MCF 10A (cell line): ENCODE results near the gene BUB1. TPM values are rescaled to one million over a fixed set of nuclear protein-coding genes. Genes with fewer than 3 reads are reported as not detected.
"Not testable (repeated sequence)": the region's sequence is repeated elsewhere in the genome, so short reads cannot be mapped to it uniquely, and the experiment has no call there.

Experiments
- BruUV-seq: library from RNA; stranded (reverse); fragments of 400-500 nt; replicated peaks from 2 replicates; lab custom pipeline; 2021; lab: Mats Ljungman, UMichigan
- CTCF ChIA-PET: fragments of 300-600 bp; sonication (Branson Sonifier 250); formaldehyde crosslinking; extraction: SDS; loops from one replicate; lab custom pipeline; 2021; ENCODE audit warnings: antibody characterized with exemption, inconsistent platforms; lab: Yijun Ruan, JAX
- POLR2A ChIA-PET: fragments of 300-600, 350-650 bp; sonication (Branson Sonifier 250); formaldehyde crosslinking; extraction: SDS; loops from one replicate; lab custom pipeline; 2020; ENCODE audit warnings: antibody characterized with exemption, inconsistent platforms; lab: Yijun Ruan, JAX
- DNase-seq: peaks from one replicate; pipeline ENCODE4 v3.0.0-alpha.2; 2018; ENCODE audit not compliant: unreplicated experiment
- H3K27ac Mint-ChIP-seq: one replicate; pipeline ENCODE4 v1.8.0; 2022; ENCODE audit warnings: mild to moderate bottlenecking, low read depth, mixed read lengths; ENCODE audit not compliant: unreplicated experiment
- H3K27me3 Mint-ChIP-seq: one replicate; pipeline ENCODE4 v1.8.0; 2022; ENCODE audit warnings: mixed read lengths; ENCODE audit not compliant: insufficient read depth, unreplicated experiment
- H3K36me3 Mint-ChIP-seq: one replicate; pipeline ENCODE4 v1.8.0; 2022; ENCODE audit warnings: mild to moderate bottlenecking, moderate library complexity, mixed read lengths; ENCODE audit not compliant: insufficient read depth, unreplicated experiment
- H3K4me1 Mint-ChIP-seq: one replicate; pipeline ENCODE4 v1.8.0; 2022; ENCODE audit warnings: mixed read lengths; ENCODE audit not compliant: insufficient read depth, unreplicated experiment
- H3K4me3 Mint-ChIP-seq: one replicate; pipeline ENCODE4 v1.8.0; 2022; ENCODE audit warnings: mild to moderate bottlenecking, moderate library complexity, mixed read lengths; ENCODE audit not compliant: unreplicated experiment
- H3K9me3 Mint-ChIP-seq: one replicate; pipeline ENCODE4 v1.8.0; 2022; ENCODE audit warnings: mixed read lengths; ENCODE audit not compliant: unreplicated experiment
- intact Hi-C: fragments of 100-400 bp; cut with micrococcal nuclease; formaldehyde crosslinking; loops from 2 replicates; pipeline ENCODE4 v1.14.1; 2022
- total RNA-seq: library from RNA; stranded (reverse); gene quantifications from 2 replicates; pipeline ENCODE4 v1.2.3, GENCODE V29; 2022
- TF ChIP-seq, protein P1 (sequence below): fragments of 200-600 bp; IDR thresholded peaks from one replicate; pipeline ENCODE4 v1.8.0; 2022; ENCODE audit warnings: antibody characterized with exemption, mild to moderate bottlenecking; ENCODE audit not compliant: unreplicated experiment

Gene BUB1
- total RNA-seq, 1 experiment from 2014 or later: 25.5 TPM

GRCh38 chr2:110637093-110637492, 40.8 kb downstream of the BUB1 start:
- DNase-seq: no peak
- intact Hi-C loops: no loop called here
- no TSS peak for BruUV-seq
- Mint-ChIP-seq H3K9me3 (no peaks in the 10 kb centered on the region), H3K4me1 (no peaks in the 10 kb centered on the region), H3K27ac (no peak overlapping the region), H3K27me3 (no peaks in the 10 kb centered on the region), H3K36me3 (peaks cover 15% of the 10 kb centered on the region), H3K4me3 (no peak overlapping the region)
- POLR2A ChIA-PET: interaction anchor here (0.5 kb wide), 1 partner anchor 1430 kb away, joined by 3 read pairs; no protein-coding TSS in a partner anchor
- TF ChIP-seq, protein P1, sequence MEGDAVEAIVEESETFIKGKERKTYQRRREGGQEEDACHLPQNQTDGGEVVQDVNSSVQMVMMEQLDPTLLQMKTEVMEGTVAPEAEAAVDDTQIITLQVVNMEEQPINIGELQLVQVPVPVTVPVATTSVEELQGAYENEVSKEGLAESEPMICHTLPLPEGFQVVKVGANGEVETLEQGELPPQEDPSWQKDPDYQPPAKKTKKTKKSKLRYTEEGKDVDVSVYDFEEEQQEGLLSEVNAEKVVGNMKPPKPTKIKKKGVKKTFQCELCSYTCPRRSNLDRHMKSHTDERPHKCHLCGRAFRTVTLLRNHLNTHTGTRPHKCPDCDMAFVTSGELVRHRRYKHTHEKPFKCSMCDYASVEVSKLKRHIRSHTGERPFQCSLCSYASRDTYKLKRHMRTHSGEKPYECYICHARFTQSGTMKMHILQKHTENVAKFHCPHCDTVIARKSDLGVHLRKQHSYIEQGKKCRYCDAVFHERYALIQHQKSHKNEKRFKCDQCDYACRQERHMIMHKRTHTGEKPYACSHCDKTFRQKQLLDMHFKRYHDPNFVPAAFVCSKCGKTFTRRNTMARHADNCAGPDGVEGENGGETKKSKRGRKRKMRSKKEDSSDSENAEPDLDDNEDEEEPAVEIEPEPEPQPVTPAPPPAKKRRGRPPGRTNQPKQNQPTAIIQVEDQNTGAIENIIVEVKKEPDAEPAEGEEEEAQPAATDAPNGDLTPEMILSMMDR: no peak
- CTCF ChIA-PET: no interaction called here

DNA sequence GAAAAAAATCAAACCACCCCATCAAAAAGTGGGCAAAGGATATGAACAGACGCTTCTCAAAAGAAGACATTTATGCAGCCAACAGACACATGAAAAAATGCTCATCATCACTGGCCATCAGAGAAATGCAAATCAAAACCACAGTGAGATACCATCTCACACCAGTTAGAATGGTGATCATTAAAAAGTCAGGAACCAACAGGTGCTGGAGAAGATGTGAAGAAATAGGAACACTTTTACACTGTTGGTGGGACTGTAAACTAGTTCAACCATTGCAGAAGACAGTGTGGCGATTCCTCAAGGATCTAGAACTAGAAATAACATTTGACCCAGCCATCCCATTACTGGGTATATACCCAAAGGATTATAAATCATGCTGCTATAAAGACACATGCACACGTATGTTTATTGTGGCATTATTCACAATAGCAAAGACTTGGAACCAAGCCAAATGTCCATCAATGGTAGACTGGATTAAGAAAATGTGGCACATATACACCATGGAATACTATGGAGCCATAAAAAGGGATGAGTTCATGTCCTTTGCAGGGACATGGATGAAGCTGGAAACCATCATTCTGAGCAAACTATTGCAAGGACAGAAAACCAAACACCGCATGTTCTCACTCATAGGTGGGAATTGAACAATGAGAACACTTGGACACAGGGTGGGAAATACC, 41.8 kb downstream of the BUB1 start:
- BruUV-seq, CTCF ChIA-PET, H3K4me1 Mint-ChIP-seq, intact Hi-C loops, DNase-seq, H3K4me3 Mint-ChIP-seq, H3K27me3 Mint-ChIP-seq, POLR2A ChIA-PET, H3K9me3 Mint-ChIP-seq, H3K27ac Mint-ChIP-seq: not testable (repeated sequence)
- peaks cover 20% of the 10 kb centered on the region for H3K36me3 Mint-ChIP-seq

DNA sequence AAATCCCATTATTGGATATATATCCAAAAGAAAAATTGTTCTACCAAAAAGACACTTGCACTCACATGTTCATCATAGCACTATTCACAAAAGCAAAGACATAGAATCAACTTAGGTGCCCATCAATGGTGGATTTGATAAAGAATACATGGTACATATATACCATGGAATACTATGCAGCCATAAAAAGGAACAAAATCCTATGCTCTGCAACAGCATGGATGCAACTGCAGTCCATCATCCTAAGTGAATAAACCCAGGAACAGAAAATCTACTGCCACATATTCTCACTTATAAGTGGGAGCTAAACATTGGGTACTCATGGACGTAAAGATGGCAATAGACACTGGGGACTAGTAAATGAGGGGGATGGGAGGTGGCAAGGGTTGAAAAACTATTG, 50.5 kb downstream of the BUB1 start:
- H3K4me1 Mint-ChIP-seq, intact Hi-C loops, H3K27me3 Mint-ChIP-seq, BruUV-seq, CTCF ChIA-PET, DNase-seq, POLR2A ChIA-PET, H3K9me3 Mint-ChIP-seq, H3K36me3 Mint-ChIP-seq, H3K4me3 Mint-ChIP-seq, H3K27ac Mint-ChIP-seq: not testable (repeated sequence)

DNA sequence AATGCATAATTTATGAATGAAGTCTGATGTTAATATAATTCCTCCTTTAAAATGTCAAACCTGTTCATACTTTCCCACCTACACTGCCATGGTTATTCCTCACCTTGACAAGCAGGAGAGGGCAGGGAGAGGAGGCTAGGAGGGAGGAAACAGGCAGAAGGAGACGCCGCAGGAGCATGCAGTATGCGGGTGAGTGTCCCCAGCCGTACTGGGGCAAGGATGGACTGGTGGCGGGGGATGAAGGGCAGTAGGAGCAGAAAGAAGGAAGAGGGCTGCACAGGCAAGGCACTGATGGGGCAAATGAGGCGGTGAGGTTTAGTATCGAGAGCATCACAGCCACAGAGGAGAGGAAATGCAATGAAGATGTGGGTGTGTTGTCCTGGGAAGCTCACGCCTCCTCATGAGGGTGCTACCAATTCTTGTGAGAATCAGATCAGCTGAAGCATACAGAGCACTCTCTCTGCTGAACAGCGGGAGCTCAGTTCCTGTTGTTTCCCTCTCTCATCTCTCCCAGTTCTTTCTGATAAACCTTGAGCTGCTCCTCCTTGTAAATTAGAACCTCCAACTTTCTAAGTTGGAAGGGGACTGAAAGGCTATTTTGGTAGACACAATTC, 58.4 kb downstream of the BUB1 start:
- intact Hi-C loops, DNase-seq, H3K27me3 Mint-ChIP-seq, H3K4me1 Mint-ChIP-seq, BruUV-seq, H3K9me3 Mint-ChIP-seq, CTCF ChIA-PET, H3K4me3 Mint-ChIP-seq, H3K27ac Mint-ChIP-seq, POLR2A ChIA-PET, H3K36me3 Mint-ChIP-seq: not testable (repeated sequence)

DNA sequence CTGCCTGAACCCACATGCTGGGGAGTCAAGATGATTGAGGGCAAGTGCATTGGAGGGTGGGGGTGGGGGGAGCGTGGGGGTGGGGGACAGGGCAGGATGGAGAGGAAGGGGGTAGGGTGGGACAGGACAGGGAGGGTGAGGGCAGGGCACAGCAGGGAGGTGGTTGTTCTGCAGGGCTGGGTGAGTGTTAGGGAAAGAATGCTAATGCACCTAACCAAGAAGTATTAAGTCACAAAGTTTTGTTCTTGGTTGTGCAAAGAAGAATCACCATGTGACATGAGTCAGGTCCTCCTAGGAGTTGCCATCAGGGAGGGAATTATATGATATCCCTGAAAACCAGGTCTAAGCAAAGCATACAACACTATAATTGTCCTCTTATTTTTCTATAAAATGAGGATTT, 63.9 kb downstream of the BUB1 start:
- POLR2A ChIA-PET, BruUV-seq, H3K27me3 Mint-ChIP-seq, intact Hi-C loops, H3K4me3 Mint-ChIP-seq, CTCF ChIA-PET, H3K27ac Mint-ChIP-seq, H3K36me3 Mint-ChIP-seq, H3K4me1 Mint-ChIP-seq, DNase-seq, H3K9me3 Mint-ChIP-seq: not testable (repeated sequence)

- intact Hi-C loops, H3K4me3 Mint-ChIP-seq, H3K27ac Mint-ChIP-seq, DNase-seq, H3K36me3 Mint-ChIP-seq, H3K9me3 Mint-ChIP-seq, CTCF ChIA-PET, H3K4me1 Mint-ChIP-seq, BruUV-seq, POLR2A ChIA-PET: not testable (repeated sequence)
- peaks cover 10% of the 10 kb centered on the region for H3K27me3 Mint-ChIP-seq
Measured at GRCh38 chr2:110610613-110611250, 67.1 kb downstream of the BUB1 start.

DNA sequence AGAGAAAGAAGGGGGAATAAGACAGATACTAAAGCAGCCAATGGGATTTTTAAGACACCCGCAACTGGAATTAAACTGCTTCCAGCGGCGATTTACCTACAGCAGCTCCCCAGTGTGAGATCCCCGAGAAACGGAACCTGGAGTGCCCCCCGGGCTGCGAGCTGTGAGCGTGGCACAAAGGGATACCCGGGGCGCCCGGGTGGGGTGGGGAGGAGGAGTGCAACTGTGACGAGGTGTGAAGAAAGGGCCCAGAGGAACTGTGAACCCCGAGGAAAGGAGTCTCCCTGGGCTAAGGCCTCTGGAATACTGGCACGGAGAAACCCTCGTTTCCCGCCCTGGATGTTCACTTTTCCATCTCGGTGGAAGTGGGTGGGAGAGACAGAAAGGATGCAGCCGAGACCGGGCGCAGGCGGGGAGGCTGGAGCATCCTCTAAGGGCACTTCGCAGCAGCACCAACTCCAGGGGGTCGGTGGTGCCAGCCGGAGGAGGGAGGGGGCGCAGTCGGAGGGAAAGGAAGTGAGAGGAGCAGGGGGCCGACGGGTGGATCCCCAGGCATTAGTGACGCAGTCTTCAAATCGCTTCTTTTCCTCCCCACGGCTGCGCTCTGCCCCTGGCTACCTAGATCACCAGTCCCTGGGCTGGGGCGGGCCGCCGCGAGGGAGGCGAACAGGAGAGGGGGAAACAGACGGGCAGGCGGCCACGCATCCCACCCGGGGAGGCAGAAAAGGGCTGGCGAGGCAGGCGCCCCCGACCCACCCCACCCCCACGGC, 67.8 kb downstream of the BUB1 start:
- POLR2A ChIA-PET, DNase-seq, H3K4me1 Mint-ChIP-seq, H3K4me3 Mint-ChIP-seq, H3K36me3 Mint-ChIP-seq, BruUV-seq, H3K27ac Mint-ChIP-seq, intact Hi-C loops, H3K9me3 Mint-ChIP-seq, CTCF ChIA-PET: not testable (repeated sequence)
- H3K27me3 Mint-ChIP-seq: peaks cover 10% of the 10 kb centered on the region
